Vagina (tissue), 2 donors: ENCODE measurements around the gene RALGAPA2.

Source experiments
- CTCF ChIP-seq, 3 experiments: fragments of 450-650 bp in 2 of 3; fragments of 200-600 bp in 1 of 3; sonication (generic) in 1 of 3; IDR thresholded peaks; one replicate each; pipeline ENCODE4 v1.5.1; 2017 to 2019; ENCODE audit warnings: antibody characterized with exemption in 3 of 3, mild to moderate bottlenecking in 2 of 3, moderate library complexity in 2 of 3
- POLR2A ChIP-seq, 2 donors: fragments of 450-650 bp; IDR thresholded peaks; one replicate each; pipeline ENCODE4 v1.6.1; 2017; ENCODE audit warnings: antibody characterized with exemption in 2 of 2, mild to moderate bottlenecking in 2 of 2, moderate library complexity in 2 of 2
- POLR2AphosphoS5 ChIP-seq, 2 donors: sonication (generic); formaldehyde crosslinking; IDR thresholded peaks; one replicate each; pipeline ENCODE4 v1.9.0; 2017; ENCODE audit warnings: antibody characterized with exemption in 2 of 2, mild to moderate bottlenecking in 2 of 2, low read depth in 1 of 2; ENCODE audit not compliant: insufficient read depth in 1 of 2

GRCh38 chr20:20375862-20376261 lies 336.6 kb downstream of the RALGAPA2 start:
- TF ChIP-seq POLR2A (IDR thresholded peaks at IDR 0.05) (no peak), CTCF (IDR thresholded peaks at IDR 0.05) (no peak), POLR2AphosphoS5 (IDR thresholded peaks at IDR 0.05; ENCODE audit: insufficient read depth in 1 of 2, low read depth in 1 of 2) (no peak)
